Measurements from ENCODE around the gene COBLL1.

Gene COBLL1

DNA sequence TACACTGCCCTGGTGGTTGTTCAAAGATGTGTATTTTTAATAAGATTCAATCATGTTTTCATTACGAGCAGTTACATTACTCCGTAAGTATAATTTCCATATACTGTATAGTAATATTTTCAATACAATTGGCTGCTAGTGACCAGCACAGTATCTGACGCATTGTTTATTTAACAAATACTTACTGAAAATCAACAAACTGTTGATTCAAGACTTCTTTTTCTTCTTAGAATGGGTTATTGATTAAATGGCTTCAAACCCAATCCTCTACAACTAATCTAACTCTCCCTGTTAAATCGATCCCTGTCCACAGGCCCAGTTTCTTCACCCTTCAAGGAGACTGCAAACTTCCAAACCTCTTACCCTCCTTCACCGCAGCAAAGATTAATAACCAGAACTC lies 18.5 kb downstream of the COBLL1 start:
- DNase-seq (ENCODE audit: low read depth in 4 of 4, low spot score in 1 of 4) = no peak

DNA sequence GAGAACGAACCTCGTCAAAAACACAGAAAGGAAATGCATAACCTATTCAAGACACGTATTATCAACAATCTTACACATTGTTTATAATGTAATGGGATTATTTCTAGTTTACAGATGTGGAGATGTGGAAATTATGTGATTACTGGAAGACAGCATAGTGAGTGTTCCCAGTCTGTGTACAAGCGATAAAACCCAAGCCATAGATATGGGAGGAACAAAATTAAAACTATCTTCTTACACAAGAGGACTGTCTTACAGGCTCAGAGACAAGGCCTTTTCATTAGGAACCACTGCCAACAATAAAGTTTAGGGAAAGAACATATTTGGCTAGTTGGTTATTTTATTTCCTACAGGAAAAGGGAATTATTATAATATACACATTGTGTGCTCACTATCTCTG lies 20.3 kb downstream of the COBLL1 start:
- DNase-seq (ENCODE audit: low read depth in 4 of 4, low spot score in 1 of 4) = no peak

DNA sequence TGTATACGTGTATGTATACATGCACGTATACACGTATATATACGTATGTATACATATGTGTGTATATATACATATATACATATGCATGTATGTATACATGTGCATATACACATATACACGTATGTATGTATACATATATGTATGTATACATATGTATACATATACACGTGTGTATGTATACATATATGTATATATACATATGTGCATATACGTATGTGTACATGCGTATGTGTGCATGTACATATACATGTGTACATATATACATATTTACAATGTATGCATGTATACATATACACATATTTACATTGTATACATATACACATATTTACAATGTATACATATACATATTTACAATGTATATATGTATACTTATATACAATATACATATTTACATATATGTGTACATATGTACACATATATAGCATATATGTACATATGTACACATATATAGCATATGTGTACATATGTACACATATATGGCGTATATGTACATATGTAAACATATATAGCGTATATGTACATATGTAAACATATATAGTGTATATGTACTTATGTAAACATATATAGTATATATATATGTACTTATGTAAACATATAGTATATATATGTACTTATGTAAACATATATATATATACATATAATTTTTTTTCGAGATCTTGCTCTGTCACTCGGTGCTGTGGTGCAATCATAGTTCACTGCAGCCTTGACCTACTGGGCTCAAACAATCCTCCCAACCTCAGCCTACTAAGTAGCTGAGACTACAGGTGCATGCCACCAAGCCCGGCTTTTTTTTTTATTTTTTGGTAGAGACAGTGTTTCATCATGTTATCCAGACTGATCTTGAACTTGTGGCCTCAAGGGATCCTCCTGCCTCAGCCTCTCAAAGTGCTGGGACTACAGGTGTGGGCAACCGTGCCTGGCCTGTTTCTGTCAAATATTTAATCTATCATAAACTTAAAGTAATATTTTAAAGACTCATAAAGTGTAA lies 23.2 kb downstream of the COBLL1 start:
- DNase-seq (ENCODE audit: low read depth in 4 of 4, low spot score in 1 of 4) = no peak

DNA sequence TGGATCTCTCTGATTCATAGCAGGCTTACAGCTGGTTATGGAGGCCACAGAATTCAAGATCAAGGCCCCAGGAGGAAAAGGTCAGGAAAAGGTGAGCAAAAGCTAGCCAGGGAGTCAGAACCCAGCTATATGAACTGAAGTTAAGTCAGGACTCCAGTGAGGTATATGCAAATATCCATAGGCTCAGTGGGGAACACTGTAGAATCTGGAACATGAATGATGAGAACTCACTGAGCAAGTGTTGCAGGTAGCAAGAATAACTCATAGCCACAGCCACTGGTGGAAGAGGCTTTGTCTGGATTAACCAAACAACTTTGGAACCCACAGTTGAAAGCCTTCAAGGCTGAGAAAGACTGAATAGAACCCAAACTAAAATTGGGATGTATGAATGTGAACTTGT lies 24.7 kb downstream of the COBLL1 start:
- DNase-seq (ENCODE audit: low read depth in 4 of 4, low spot score in 1 of 4) = no peak

DNA sequence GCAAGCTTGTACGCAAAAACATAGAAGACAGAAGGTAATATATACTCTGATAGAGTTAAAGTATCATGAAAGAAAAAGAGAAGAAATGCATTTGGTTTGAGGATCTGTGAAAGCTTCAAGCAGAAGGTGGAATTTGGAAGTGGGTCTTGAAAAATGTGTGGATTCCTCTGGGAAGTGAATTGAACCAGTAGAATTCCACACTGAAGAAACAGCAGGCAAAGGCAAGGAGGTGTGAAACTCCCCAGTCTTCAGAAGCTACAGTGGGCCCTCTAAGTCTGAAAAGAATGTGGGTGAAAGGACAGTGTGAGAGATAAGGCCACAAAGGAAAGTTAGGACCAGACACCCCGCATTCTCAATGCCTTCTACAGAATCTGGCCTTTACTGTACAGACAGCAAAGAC lies 25.6 kb downstream of the COBLL1 start:
- DNase-seq (ENCODE audit: low read depth in 4 of 4, low spot score in 1 of 4) = no peak

DNA sequence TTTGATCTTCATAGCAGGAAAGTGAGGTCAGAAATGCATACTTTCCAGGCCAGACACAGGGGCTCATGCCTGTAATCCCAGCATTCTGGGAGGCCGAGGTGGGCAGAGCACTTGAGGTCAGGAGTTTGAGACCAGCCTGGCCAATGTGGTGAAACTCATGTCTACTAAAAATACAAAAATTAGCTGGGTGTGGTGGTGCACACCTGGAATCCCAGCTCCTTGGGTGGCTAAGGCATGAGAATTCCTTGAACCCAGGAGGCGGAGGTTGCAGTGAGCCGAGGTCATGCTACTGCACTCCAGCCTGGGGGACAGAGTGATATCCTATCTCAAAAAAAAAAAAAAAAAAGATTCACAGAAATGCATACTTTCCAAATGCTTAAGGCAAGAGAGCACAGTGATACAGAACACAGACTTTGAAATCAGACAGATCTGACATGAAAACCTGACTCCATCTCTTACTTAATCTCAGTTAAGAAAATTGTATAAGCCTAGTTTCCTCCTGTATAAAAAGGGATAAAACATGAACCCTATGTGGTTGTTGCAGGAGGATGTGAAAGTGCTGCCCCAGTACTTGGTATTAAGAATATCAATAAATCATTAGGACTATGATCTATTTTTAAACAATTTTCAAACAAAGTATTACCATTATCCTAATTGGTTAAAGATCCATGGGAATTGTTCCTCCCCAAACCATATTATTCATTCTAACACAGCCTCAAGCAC lies 26.4 kb downstream of the COBLL1 start:
- DNase-seq (ENCODE audit: low read depth in 4 of 4, low spot score in 1 of 4) = no peak

DNA sequence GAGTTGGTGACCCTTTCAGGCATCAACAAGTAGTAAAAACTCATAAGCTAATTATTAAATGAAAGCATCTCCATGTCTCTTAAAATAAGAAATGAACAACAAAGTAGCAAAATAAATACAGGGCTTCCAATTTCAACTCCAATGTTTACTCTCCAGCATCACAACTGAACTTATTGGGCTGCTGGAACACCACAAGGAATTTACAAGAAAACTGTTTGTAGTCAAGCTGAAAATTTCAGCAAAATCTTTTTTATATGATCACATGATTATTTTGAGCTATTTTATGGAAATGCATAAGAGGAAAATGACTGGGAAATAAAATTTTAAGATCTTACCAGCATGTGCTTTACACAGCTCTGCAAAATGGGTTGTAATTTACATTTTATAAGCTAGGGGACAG lies 28.1 kb downstream of the COBLL1 start:
- no peak for DNase-seq (ENCODE audit: low read depth in 4 of 4, low spot score in 1 of 4)

DNA sequence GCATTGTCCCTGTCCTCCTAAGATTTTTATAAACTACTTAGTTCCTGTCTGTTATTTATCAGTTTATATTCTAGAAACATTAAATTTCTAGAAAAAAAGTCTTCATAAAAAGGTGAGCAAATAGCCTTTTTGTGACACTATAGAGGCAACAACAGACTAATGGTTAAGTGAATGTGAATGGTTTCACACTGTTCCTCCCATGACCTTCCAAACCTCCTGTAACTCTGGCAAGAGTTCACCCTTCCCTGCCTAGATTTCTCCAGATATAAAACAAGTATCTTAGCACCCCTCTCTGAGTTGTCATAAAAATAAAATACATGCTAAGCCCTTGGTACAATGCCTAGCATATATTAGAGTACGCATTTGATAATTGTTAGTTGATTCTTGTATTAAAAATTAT lies 29.2 kb downstream of the COBLL1 start:
- no peak for DNase-seq (ENCODE audit: low read depth in 4 of 4, low spot score in 1 of 4)

DNA sequence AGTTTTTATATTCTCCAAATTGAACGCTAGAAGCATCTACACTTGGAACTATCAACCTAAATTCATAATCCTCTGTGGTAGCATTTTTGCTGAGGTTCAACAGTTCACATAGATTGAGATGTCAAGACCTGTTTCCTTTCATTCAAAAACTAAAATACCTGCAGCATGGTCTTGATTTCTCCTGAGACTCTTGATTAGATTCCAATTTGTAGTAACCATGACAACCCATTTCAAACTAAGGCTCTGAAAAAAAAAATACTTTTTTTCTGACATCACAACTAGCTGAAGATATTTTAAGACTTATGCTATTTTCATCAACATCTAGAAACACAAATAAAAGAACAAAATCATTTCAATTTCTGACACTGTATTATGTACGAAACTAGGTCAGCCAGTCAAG lies 29.8 kb downstream of the COBLL1 start:
- DNase-seq (ENCODE audit: low read depth in 4 of 4, low spot score in 1 of 4) = no peak

DNA sequence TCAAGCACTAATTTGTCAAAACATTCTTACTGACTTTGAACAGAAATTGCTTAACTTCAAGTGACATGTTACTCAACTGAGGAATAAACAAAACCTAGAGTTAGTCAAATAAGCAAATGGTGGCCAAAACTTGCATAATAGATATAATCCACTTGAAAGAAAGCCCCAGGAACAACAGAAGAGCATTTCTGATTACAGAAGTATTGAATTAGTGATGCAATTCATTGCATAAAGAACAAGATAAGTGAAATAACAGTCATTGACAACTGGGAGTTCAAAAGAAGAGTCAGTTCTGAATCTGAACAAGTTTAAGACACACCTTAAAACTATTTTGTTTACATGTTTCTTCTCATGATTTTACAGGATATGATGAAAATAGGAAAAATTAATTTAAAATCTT lies 30.8 kb downstream of the COBLL1 start:
- DNase-seq (ENCODE audit: low read depth in 4 of 4, low spot score in 1 of 4) = no peak

DNA sequence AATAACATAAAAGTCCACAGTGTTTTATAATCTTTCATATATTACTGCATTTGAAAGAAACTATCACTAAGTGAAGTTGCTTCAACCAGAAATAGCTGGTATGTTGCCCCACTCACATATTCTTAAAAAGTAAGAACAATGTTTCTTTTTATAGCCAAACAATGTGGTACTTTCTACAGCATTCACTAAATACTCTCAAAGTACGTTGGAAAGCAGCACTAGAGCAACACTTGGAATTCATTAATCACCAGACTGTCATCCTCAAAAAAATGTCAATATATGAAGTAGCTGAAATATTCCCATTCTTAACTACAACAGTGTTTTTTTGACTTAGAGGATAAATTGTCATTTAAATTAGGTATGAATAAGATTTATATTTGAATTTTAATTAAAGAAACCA lies 32.8 kb downstream of the COBLL1 start:
- no peak for DNase-seq (ENCODE audit: low read depth in 4 of 4, low spot score in 1 of 4)

DNA sequence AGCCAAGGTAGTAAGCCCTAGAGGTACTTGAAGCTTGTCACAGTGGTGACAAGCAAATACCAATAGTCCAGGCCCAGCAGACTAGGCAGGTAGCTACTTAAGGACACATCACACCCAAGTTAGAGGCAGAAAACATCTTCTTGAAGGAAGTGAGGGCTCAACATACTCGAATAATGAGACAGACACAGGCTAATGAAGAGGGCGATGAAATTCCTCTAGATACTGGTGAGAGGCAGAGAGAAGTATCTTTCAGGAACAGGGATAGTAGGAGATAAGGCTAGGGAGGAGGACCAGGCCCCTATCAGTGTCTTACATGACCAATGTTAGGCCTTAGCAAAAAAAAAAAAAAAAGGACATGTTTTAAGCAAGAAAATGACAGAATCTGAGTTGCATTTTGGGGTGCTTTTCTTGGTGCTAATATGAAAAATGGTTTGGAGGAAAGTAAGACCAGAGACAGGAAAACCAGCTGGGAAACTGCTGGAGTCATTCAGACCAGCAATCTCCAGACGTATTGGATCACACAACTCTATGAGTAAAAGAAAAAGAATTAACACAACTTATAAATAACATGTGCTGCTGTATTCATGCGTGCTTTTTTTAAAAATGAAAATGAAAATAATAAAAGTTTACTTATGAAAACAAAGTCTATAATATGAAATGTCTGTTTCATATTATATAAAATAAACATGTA lies 37.7 kb downstream of the COBLL1 start:
- no peak for DNase-seq (ENCODE audit: low read depth in 4 of 4, low spot score in 1 of 4)

DNA sequence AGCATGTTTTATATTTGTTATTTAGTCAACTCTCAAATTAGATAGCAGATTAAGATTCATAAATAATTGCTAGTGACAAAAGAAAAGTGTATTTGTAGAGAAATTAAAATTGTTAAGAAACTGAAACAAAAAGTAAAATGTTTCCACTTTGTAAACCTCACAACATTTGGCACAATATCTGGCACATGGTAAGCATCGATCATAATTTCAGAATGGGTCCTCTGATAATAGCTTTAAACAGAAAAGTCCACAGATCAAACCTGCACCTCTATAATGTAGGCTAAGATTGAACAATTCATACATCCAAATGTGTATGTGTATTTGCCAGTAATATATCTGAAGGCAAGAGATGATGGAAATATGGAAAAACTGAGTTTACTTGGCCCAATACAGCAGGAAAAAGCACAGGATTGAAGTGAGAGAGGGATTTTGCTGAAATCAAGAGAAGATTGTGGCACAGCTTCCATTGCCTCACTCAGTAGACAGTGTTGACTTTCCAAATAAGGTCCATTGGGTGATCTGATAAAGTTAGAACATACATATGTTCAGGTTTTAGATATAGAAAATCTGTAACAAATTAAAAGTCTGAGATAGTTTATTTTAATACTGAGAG lies 39.4 kb downstream of the COBLL1 start:
- DNase-seq (ENCODE audit: low read depth in 4 of 4, low spot score in 1 of 4) = no peak

DNA sequence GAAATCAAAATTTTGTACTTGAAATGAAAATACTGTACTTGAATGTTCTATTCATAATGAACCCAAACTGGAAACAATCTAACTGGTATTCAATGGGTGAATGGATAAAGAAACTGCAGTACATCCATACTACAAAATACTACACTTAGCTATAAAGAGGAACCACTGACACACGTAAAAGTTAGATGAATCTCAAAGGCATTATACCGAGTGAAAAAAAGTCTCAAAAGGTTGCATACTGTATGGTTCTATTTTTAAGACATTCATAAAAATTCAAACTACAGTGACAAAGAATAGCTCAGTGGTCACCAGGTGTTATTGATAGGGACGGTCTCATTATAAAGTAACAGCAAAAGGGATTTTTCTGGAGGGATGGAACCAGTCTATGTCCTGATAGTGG lies 41.1 kb downstream of the COBLL1 start:
- DNase-seq (ENCODE audit: low read depth in 4 of 4, low spot score in 1 of 4) = no peak

DNA sequence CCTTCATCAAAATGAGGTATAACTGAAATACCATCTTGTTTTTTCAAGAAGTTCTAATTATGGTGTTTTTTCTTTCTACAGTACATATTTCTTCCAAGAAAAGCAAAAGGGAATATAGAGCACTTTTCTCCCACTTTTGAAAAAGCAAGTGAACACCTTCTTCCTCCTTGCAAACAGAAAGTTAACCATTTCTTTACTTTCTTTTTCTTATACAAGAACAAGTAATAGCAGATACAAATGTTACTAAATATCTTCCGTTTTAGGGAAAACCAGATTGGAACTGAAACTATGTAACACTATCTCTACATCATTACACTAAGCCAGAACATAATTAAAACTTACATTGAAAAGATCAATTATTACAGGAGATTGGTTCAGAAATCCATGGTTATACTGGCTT lies 44.0 kb downstream of the COBLL1 start:
- DNase-seq (ENCODE audit: low read depth in 4 of 4, low spot score in 1 of 4) = no peak

DNA sequence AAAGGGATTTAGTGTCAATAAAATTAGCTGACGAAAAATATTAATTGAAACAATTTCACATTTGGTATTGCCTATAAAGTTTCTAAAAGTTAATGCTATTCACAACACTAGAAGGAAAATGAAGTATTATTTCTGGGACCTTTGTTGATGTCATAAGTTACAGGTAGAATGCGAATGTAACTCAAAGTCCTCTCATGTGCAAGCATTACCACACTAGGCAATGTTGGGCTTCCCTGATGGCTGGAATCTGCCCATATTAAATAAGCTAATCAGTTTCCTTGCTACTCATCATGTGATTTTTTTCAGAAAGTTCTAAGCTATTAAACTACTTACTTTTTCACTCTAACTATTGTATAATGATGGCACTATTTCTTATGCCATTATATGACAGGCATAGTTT lies 44.6 kb downstream of the COBLL1 start:
- DNase-seq (ENCODE audit: low read depth in 4 of 4, low spot score in 1 of 4) = no peak

DNA sequence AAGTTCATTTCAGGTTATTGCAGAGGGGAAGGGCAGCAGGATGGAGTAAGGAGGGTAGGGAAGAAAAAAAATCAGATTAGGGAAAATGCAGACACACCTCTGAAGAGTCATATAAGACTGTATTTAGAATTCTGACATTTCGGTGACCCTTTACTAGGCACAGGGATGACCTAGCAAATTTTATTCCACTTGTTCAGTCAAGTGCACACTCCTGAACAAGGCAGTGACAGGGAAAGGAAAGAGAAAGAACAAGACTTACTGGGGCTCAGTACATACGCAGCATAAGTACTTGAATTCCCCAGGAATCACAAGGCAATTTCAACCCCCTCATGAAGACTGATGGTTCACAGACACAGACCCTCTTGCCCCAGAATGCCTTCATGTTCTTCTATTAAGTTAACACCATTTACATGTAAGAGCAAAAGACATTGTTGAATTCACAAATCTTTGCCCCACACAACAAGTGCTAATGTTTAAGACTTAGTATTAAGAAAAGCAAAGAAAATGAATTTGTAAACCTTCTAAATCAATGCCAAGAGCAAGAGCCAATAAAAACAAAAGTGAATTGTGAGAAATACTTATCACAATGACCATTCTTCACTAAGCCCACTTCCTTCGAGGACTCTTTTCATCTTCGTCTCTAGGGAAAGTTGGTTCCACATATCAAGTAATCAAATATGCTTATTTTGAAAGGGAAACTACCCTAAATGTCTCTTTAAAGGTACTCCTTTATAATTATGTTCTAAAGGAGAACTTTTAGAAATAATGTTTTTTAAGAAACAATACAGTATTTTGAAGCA lies 47.0 kb downstream of the COBLL1 start:
- DNase-seq (ENCODE audit: low read depth in 4 of 4, low spot score in 1 of 4) = no peak

DNA sequence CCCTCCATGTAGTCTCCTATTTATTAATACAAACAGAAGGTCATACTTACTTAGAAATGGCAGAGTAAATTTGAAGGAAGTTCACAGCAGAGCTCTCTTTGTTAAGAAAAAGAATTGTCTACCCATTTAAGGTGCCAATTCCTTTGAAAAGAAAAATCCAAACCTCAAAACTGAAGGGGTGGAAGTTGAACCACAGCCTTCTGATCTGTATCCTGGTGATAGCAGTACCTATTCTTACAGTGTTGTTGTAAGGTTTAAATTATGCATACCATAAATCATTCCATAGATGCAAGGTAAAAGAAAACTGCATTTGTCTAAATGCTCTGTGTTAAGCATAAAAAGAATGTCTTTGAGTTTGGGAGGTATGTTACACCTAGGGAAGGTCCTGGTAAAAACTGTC lies 47.6 kb downstream of the COBLL1 start:
- no peak for DNase-seq (ENCODE audit: low read depth in 4 of 4, low spot score in 1 of 4)

DNA sequence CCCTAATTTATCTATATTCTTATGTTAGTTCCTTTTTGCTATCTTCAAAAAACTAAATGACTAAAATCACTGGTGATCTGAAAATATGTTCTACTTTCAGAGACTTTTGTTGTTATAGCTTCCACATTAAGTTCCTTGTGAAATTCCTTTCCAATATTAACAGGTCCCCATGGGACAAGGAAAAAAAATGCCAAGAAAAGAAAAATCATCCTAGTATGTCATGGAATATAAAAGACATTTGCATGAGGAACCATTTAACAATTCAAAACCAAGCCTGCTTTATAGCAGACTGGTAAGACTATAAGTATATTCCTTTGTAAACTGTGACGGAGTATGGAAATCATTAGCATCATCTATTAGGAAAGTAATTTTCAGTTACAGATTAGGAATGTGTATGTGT lies 48.1 kb downstream of the COBLL1 start:
- no peak for DNase-seq (ENCODE audit: low read depth in 4 of 4, low spot score in 1 of 4)

DNA sequence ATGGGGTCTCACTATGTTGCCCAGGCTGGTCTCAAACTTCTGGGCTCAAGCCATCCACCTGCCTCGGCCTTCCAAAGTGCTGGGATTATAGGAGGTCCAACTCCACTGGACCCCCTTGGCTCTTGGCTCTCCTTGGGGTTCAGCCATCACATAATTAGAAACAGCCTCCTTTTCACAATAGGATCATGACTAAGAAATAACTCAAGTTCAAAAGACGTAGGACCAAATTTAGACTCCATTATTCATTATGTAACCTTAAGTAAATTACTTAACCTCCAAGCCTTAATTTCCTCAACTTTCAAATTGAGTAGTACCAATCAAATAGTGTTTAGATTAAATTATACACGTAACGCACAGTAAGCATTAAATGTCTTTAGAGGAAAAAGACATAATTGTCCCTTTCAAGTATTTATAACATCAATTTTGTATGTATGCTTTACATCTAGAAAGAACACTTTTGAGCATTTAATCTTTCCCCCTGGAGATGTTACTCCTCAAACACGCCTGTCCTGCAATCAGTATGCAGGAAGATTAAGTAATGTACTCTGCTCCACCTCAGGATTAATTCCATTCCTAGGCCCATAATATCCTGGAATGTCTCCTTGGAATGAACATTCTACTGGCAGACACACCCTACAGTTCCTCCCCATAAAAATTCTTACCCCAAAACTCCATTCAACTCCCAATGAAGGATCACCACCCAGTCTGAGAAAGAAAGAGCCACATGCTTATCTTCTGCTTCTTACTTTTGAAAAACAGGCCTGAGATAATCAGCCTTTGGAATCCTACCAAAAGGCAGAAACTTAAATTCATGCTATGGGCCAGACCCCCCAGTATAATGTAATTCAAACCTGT lies 49.1 kb downstream of the COBLL1 start:
- no peak for DNase-seq (ENCODE audit: low read depth in 4 of 4, low spot score in 1 of 4)
